Fibroblast of the conjunctiva (primary cell): ENCODE results near the gene GRHL3.

ENCODE experiments used
- DNase-seq: peaks from one replicate; pipeline ENCODE4 v3.0.0-alpha.2; 2010; ENCODE audit warnings: low read depth

GRHL3 gene

GRCh38 chr1:24374891-24375786, 56.0 kb downstream of the GRHL3 start:
- no peak for DNase-seq

DNA sequence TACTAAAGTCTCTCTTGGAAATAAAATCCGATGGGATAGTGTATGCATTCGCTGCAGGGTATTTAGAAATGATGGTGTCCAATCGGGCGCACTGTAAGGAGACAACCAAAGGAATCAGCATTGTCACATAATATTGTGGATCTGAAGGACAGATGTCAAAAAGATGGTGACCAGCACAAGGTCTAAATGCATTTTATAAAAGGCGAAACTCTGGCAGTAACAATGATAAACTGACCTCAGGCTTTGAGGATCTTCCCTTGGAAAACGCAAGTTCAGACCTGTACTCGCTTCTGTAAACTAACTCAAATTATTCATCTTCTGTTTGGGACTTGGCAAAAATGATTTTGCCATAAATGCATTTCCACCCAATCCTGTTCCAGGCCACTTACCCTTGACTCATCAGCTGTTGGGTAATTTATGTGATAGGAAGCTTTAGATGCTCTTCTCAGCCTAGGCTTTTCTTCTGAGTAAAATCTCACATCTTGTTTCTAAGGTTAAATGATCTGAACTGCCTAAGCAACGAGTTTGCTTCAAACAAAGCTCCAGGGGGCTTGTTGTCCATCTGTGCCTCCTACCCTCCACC, 60.7 kb downstream of the GRHL3 start:
- no peak for DNase-seq

DNA sequence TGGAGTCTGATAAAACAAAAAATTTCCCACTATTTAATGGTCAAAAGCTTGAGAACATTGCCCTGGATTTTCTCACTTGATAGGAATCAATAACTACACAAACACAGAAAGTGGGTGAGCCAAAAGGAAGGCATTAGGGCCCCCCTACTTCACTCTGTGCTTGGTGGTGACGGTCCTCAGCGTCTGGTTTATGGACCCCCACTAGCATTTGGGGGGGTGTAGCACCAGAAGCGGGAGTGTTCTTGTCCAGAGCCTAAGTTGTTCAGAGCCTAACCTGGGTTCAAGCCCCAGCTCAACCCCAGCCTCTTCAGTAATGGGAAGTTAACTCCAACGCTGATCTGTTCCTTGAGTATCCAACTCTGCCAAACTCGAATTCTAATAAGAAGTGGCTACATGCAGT, 61.4 kb downstream of the GRHL3 start:
- DNase-seq, result no peak

DNA sequence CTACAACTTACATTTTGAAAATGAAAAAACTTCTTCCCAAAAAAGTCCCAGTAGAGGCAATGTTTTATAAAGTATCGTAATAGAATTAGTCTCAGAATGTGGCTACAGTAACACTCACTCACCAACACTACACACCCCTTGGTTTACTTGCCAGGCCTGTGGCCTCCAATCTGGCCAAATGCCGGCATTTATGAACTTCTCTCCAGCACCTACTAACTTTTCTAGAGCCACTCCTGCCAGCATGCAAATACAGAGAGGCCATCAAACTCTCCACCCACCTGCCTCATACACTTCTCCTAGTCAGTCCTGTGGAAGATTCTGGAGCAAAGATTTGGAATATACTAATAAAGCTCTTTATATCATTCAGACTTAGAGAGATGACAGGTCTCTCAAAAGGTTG, 62.1 kb downstream of the GRHL3 start:
- DNase-seq, result no peak

DNA sequence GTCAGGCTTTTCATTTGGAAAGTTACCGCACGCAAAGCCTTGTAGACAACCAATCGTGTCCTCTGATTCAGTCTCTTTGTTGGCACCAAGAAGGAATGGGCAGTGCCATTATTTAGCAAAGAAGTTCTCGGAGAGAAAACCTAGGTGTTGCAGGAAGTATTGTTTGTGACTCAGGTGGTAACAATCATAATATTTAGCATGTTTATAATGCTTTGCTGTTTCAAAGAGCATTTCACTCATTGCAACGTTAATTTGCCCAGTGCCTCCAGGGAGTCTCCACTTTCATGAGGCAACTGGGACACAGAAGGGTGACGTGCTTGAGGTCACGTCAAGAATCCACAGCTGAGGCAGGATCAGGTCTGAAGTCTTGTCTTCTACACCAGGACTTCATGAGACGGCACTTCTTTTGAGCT, 63.0 kb downstream of the GRHL3 start:
- no peak for DNase-seq

DNA sequence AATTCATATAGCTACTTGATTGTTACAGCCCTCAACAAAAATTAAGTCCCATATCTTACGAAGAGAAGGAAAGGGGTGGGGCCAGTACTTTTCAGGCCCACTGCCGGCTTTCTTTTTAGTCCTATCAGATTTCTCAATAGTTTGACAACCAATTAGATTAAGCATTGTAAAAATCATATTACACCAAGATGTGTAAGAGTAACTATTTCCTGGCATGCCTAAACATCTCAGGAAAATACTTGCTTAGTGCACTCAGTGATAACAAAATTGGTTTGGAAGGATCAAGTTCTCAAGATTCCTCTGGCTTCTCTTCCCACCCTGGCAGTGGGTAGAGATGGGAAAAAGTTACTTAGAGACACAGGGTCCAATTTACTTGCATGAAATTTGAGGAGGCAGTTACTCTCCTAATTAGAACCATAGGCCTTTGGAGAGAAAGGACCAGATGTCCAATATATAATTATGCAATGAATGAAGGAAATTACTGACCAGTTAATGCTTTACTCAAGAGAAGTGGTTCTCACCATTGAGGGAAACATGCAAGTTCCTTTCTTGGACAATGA, 64.3 kb downstream of the GRHL3 start:
- DNase-seq, result no peak

DNA sequence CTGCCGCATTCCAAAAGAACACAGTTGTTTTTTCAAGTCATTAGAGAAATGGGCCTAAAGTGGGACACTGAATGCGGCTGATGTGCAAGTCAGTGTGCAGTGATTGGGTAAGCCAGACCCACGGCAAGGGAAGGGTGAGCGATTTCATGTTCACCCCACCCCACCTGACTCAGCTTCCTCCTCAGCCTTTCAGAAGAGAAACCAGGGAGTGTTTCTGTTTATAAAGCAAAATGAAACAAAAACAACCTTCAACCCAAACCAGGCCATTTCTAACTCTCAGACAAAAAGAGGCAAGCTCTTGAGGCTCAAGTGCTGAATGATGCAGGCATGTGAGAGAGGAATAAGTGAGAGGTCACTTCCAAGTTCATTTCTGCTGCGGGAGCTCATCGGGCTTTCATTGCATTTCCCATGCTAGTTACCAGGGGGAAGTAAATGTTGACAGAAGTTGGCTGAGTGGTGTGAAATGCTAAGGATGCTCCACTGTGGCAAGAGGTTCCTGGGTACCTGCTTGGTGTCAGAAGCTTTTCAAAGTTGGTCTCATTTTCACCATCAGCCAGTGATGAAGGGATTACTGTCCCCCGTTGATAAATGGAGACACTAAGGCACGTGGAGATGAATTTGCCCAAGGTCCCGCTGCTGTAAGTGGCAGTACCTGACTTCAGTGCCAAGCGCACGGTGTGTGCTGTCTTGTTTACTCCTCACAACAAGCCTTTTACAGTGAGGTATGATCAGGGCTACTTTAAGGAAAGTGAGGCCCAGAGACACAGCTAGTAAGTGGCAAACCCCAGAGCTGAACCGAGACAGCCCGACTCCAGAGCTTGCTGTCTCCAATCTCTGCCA, 65.3 kb downstream of the GRHL3 start:
- DNase-seq, result peak; percentile 46

GRCh38 chr1:24385160-24385940, 66.2 kb downstream of the GRHL3 start:
- DNase-seq, result no peak

GRCh38 chr1:24386241-24386640, 67.1 kb downstream of the GRHL3 start:
- no peak for DNase-seq

GRCh38 chr1:24386931-24387330, 67.8 kb downstream of the GRHL3 start:
- DNase-seq, result no peak

- DNase-seq, result no peak
Measured at GRCh38 chr1:24387636-24388175, 68.5 kb downstream of the GRHL3 start.

- no peak for DNase-seq
Measured at GRCh38 chr1:24388331-24388885, 69.3 kb downstream of the GRHL3 start.

DNA sequence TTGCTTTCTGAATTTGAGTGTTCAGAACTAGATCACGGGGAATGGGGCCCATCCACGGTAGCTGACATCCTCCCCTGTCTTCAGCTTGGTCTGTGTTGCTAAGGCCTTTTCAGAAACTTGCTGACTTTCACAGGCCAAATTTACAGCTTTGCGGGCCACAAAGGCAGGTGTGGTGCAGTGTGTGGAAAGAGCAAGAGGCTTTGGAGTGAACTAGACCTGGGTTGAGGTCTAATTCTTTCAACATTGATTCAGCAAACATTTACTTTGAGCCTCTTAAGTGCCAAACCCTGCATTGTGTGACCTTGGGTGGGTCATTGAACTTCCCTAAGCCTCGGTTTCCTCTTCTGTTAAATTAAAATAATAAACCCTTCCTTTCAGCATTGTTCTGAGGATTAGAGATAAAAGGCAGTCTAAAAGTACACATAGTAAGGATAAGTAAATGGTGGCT, 70.1 kb downstream of the GRHL3 start:
- DNase-seq, result no peak

DNA sequence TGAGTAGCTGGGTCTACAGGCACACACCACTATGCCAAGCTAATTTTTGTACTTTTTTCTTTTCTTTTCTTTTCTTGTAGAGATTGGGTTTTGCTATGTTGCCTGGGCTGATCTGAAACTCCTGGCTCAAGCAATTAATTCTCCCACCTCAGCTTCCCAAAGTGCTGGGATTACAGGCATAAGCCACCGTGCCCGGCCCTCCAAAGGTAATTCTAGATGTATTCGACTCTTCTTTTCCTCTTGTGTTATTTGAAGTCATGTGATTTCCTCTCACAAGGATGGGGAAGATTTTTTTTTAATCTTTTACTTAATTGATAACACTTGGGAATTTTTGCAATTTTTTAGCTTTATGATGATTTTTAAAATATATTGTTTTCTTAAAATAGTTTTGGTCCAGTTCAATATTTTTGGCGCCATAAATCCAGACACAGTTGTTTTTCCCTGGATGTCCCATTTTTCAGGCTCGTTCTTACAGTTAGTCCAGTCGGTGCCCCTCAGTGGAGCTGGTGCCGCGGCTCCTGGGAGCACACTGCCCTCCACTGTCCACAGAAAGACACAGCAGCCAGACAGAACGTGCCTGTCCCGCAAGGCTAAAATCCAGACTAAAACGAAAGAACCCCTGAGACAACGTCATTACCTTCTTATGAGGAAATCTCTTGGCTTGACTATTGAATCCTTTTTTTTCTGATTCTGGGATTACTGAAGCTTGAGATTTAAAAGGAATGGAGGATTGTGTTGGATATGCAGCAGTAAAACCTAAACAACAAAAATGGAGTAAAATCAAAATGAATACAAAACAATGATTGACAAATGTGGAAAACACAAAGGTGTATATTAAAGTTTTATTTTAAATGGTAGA, 72.0 kb downstream of the GRHL3 start:
- peak; percentile 86 for DNase-seq

DNA sequence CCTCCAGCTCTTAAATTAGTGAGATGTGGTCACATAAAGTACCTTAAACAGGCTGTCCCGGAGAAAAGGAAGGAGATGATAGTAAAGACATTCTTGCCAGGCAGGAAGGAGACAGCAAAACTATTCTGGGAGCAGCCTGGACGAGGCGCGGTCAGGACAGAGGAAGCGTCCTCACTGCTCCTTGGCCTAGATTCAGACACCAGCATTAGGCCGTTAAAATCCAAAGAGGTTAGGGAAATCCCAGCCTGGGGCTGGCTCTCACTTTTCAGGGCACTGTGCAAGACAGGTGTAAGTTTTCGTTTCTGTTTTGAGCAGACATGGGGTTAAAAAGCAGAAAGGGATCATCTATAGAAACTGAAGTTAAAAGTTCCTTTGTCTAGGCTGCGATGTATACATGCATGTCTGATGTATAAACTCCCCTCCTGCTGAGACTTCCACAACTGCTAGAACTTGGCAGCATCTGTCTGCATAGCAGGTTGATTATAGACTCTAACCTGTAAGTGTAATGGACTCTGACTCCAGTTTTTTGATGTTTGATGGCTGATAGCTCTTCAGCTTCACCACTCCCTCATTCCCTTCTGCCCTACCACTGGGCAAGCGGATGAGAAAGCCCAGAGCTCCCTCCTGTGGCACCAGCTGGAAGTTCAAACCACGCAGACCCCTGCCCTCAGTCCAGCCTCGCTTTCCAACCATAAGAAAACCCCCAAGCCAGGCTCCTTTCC, 72.9 kb downstream of the GRHL3 start:
- no peak for DNase-seq

DNA sequence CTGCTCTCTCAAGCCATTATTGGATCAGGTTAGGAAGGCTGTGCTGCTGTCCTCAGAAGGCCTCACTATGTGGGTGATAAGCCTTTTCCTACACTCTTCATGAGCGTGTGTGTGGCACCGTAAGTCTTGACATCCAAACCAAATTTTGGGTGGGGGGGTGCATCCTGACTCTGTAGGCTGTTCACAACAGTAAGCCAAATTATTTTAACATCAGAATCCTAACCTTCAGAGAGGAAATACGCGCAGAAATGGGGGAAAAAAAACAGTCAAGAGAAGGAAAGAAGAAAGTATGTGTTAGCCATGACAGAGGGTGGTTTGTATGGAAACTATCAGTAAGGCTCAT, 73.4 kb downstream of the GRHL3 start:
- DNase-seq, result no peak

DNA sequence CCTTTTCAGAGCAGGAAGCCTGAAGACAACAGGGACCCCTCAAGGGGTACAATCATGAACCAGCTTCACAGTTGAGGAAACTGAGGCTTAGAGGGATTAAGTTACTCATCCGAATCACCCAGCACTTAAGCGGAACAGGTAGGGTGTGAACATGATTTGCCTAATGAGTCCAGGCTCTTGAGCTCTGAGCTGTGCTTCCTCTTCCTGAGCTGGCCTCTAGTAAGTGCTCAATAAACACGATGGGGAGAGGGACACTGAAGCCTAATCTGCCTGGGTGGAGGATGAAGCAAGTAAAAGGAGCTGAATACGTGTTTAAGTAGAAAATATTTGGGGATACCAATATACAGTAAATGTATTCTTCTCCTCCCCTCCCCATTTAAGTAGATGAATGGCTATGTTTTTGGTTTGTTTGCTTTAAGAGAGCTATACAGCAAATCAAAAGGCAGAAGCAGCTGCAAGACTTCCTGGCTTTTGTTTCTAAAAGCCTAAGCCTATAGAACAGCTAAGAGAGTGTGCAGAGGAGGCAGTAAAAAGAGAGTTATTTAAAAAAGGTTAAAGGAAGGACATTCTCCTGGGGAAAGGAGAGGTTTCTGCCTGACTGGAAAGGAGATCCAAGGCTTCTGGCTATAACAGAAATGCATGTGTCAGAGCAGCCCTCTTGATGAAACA, 74.0 kb downstream of the GRHL3 start:
- DNase-seq, result no peak

DNA sequence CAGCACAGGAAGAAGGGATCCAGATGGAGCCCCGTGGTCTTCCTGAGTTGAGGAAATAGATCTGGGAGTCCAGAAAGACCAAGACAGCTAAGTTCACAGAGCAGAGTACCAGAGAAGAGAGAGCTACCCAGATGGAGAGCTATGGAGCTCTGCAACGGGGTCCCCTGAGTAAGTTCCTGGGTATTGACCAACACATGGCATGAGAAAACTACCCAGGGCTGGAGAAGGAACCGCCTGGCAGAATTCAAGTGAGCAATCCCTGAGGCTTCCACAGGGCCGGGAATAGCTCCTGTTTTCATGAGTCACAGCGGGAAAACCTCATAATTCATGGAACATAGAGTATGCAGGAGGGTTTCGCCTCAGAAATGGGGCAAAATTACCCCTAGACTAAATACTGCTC, 74.7 kb downstream of the GRHL3 start:
- DNase-seq, result no peak

DNA sequence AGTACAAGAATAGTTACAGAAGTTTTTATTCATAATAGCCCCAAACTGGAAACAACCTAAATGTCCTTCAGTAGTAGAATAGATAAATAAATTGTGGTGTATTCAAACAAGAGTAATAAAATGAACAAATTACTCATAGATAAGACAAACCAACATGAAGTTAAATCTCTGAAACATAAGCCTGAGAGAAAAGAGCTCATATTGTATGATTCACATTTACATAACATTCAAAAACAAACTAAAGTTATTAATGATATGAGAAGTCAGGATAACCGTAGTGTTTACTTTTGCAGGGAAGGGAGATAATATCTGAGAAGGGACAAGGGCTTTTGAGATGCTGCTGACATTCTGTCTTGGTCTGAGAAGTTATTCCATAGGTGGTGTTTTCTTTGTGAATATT, 80.9 kb downstream of the GRHL3 start:
- DNase-seq, result no peak
